HCT116 (cell line): Measurements from ENCODE around the gene VSIG2.
"Not testable (repeated sequence)": the region's sequence is repeated elsewhere in the genome, so short reads cannot be mapped to it uniquely, and the experiment has no call there.

Experiments used
- CBX3 ChIP-seq: IDR thresholded peaks from 2 replicates; pipeline ENCODE4 v1.6.1; 2012; ENCODE audit warnings: low read depth
- CEBPB ChIP-seq: IDR thresholded peaks from 2 replicates; pipeline ENCODE4 v1.6.1; 2012; ENCODE audit warnings: low read depth
- ELF1 ChIP-seq: IDR thresholded peaks from 2 replicates; pipeline ENCODE4 v1.6.1; 2012; ENCODE audit warnings: low read depth, borderline replicate concordance
- EZH2 ChIP-seq: fragments of 200-600 bp; sonication (generic); IDR thresholded peaks from 2 replicates; pipeline ENCODE4 v1.6.1; 2017; ENCODE audit warnings: antibody characterized with exemption, mixed run types
- EZH2phosphoT487 ChIP-seq: fragments of 200-600 bp; IDR thresholded peaks from 2 replicates; pipeline ENCODE4 v1.6.1; 2018; ENCODE audit warnings: antibody characterized with exemption, borderline replicate concordance
- POLR2AphosphoS5 ChIP-seq: IDR thresholded peaks from 2 replicates; pipeline ENCODE4 v1.6.1; 2011; ENCODE audit warnings: mild to moderate bottlenecking, low read depth, low read length, moderate library complexity
- YY1 ChIP-seq: IDR thresholded peaks from 2 replicates; pipeline ENCODE4 v1.6.1; 2011; ENCODE audit warnings: low read length, low read depth, moderate library complexity, mild to moderate bottlenecking; ENCODE audit not compliant: insufficient replicate concordance; ENCODE audit errors: extremely low read depth
- ZFX ChIP-seq: fragments of 450-650 bp; IDR thresholded peaks from 2 replicates; pipeline ENCODE4 v1.6.1; 2017
- ZNF274 ChIP-seq: fragments of 200-500 bp; sonication (Bioruptor generic); IDR thresholded peaks from 2 replicates; pipeline ENCODE4 v1.6.1; 2014; ENCODE audit warnings: mild to moderate bottlenecking, low read depth, low read length, inconsistent platforms
- TF ChIP-seq, protein P1 (sequence below), 3 experiments: fragments of 200-600 bp in 1 of 3; sonication (generic) in 1 of 3; IDR thresholded peaks in 2 of 3; conservative IDR thresholded peaks in 1 of 3; 2 replicates each; pipeline ENCODE4 v1.5.1; 2012 to 2017; ENCODE audit warnings: low read depth in 2 of 3, low read length in 2 of 3, antibody characterized with exemption in 1 of 3, borderline replicate concordance in 1 of 3, control low read depth in 1 of 3, mild to moderate bottlenecking in 1 of 3, mixed read lengths in 1 of 3, mixed run types in 1 of 3, moderate library complexity in 1 of 3; ENCODE audit not compliant: insufficient read depth in 1 of 3
- TF ChIP-seq, protein P2 (sequence below): IDR thresholded peaks from 2 replicates; pipeline ENCODE4 v1.6.1; 2012

DNA sequence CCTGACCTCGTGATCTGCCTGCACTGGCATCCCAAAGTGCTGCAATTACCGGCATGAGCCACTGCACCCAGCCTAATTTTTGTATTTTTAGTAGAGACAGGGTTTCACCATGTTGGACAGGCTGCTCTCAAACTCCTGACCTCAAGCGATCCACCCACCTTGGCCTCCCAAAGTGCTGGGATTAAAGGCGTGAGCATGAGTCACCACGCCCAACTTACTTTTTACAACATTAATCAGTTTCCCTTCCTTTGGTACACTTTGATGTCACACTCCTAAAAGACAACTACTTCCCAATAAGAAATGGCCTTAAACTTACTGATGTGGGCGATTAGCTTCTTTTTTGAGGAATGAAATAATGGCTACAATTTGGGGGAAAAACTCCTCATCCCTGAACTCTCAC, 18.9 kb upstream of the VSIG2 start:
- not testable (repeated sequence) for TF ChIP-seq ELF1, POLR2AphosphoS5, YY1, EZH2phosphoT487, CBX3, CEBPB, ZNF274, EZH2, ZFX
- TF ChIP-seq, protein P1, sequence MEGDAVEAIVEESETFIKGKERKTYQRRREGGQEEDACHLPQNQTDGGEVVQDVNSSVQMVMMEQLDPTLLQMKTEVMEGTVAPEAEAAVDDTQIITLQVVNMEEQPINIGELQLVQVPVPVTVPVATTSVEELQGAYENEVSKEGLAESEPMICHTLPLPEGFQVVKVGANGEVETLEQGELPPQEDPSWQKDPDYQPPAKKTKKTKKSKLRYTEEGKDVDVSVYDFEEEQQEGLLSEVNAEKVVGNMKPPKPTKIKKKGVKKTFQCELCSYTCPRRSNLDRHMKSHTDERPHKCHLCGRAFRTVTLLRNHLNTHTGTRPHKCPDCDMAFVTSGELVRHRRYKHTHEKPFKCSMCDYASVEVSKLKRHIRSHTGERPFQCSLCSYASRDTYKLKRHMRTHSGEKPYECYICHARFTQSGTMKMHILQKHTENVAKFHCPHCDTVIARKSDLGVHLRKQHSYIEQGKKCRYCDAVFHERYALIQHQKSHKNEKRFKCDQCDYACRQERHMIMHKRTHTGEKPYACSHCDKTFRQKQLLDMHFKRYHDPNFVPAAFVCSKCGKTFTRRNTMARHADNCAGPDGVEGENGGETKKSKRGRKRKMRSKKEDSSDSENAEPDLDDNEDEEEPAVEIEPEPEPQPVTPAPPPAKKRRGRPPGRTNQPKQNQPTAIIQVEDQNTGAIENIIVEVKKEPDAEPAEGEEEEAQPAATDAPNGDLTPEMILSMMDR (IDR thresholded peaks at IDR 0.05 in 2 of 3, conservative IDR thresholded peaks at IDR 0.05 in 1 of 3; ENCODE audit: borderline replicate concordance in 1 of 3, insufficient read depth in 1 of 3, low read depth in 2 of 3, low read length in 2 of 3), result not testable (repeated sequence)
- TF ChIP-seq, protein P2, sequence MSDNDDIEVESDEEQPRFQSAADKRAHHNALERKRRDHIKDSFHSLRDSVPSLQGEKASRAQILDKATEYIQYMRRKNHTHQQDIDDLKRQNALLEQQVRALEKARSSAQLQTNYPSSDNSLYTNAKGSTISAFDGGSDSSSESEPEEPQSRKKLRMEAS, result peak; percentile 49; the same call in 1 of the 2 replicates
